Measurements from ENCODE around the gene GGTLC3. TPM values are rescaled to one million over a fixed set of nuclear protein-coding genes. Genes with fewer than 3 reads are reported as not detected.
"Not testable (repeated sequence)": the region's sequence is repeated elsewhere in the genome, so short reads cannot be mapped to it uniquely, and the experiment has no call there.

Gene GGTLC3
- not detected in 2 replicates for polyA plus RNA-seq (2011; rRNA removed)
- not detected in 2 replicates for polyA minus RNA-seq (2011; rRNA and poly(A)+ RNA removed)

DNA sequence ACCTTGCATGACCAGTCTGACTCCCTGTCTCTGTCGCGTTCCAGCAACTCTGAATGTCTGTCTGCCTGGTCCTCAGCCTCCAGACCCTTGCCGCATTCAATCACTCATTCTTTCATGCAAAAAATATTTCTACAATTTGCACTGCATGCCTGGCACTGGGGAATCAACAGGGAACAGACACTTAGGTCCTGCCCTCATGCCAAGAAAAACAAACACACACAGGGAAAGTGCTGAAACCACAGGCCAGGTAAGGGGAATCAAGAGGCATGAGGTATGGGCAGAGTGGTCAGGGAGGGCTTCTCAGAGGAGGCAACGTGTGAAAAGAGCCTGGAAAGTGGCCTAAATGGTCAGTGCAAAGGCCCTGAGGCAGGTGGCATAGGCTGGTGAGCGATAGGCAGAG, at the start of gene GGTLC3:
Gene GGTLC3 (minus strand): TSS at position 101 of the 400 bp plus-strand sequence. CDS start 264 bp downstream, outside the sequence.
- DNase-seq (ENCODE audit: low read depth); H3K36me3 ChIP-seq (ENCODE audit: control insufficient read depth, insufficient read depth, low read length); H3K4me3 ChIP-seq (ENCODE audit: low read depth, low read length); CTCF ChIA-PET; H3K27me3 ChIP-seq (ENCODE audit: control insufficient read depth, insufficient read depth, low read length); POLR2A ChIA-PET: not testable (repeated sequence)

DNA sequence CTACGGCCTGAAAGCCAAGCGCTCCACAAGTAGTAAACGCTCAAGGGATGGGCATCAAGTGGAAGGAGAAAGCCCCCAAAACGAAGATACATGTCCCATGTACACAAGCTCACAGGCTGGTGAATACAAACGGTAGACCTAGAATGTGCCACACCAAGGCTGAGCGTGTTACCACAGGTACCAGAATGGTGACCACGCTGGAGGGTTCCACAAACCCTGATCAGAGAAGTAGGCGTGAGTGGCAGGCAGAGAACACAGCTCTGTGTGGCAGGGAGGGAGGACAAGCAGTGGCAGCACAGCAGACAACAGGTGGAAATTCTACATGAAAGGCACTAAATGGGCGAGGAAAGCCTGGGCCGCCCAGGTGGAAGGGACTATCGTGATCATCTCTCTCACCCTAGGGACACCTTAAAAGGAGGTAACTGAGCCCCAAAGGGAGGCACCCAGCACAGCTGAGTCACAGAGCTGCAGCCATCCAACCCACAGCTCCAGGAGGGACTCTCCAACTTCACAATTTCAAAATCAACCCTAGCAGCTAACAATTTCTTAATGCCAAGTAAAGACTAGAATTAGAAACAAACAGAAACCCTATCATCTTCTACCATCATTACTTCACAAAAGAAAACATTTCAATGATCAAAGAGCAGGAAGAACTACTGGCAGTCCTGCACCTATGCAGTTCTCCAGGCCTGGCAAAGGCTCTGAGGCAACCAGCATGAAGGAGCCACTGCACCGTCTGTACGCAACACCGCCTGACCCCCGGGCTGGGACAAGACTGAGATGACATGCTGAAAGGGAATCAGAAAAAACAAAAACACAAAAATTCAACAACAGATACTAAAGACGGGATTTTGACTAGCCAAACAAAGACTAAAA, 42.4 kb upstream of the GGTLC3 start:
- H3K36me3 ChIP-seq (ENCODE audit: control insufficient read depth, insufficient read depth, low read length); CTCF ChIA-PET; H3K4me3 ChIP-seq (ENCODE audit: low read depth, low read length); H3K27me3 ChIP-seq (ENCODE audit: control insufficient read depth, insufficient read depth, low read length); DNase-seq (ENCODE audit: low read depth); POLR2A ChIA-PET: not testable (repeated sequence)

DNA sequence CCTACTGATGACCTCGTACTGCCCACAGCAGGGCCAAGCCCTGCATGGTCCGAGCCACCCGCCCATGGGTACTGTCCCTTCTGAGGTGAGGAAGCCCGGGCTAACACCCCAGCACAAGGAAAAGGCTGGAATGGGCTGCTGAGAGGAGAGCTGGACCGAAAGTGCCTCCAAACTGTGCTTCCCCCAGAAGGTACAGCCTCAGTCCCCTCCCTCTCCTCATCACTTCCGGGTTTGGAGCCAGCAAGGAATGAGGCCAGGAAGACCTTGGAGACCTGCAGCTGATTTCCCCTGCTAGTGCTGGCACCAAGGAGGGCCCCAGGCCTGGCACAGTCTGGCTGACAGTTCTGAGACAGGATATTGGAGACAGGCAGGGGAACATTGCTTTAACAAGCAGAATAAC, 41.0 kb upstream of the GGTLC3 start:
- CTCF ChIA-PET; H3K4me3 ChIP-seq (ENCODE audit: low read depth, low read length); H3K27me3 ChIP-seq (ENCODE audit: control insufficient read depth, insufficient read depth, low read length); H3K36me3 ChIP-seq (ENCODE audit: control insufficient read depth, insufficient read depth, low read length); DNase-seq (ENCODE audit: low read depth); POLR2A ChIA-PET: not testable (repeated sequence)

DNA sequence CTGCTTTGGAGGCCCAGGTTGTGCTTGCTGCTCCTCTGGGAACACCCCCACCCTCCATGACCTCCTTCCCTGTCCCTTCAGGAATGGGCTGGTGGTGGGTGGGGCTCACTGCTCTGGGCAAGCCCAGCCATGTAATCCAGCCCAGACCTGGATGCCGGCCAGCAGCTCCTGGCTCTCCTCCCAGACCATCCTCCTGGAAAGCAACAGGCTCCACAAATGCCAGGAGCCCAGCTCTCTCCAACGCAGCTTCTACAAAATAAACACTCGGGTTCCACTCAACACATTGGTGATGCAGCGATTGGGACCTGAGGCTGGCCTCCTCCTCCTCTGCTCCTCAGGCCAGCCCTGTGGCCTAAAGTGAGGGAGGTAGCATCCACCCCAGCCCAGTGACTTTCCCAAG, 40.6 kb upstream of the GGTLC3 start:
- H3K36me3 ChIP-seq (ENCODE audit: control insufficient read depth, insufficient read depth, low read length); POLR2A ChIA-PET; DNase-seq (ENCODE audit: low read depth); H3K4me3 ChIP-seq (ENCODE audit: low read depth, low read length); CTCF ChIA-PET; H3K27me3 ChIP-seq (ENCODE audit: control insufficient read depth, insufficient read depth, low read length): not testable (repeated sequence)

- CTCF ChIA-PET; DNase-seq (ENCODE audit: low read depth); H3K4me3 ChIP-seq (ENCODE audit: low read depth, low read length); H3K36me3 ChIP-seq (ENCODE audit: control insufficient read depth, insufficient read depth, low read length); POLR2A ChIA-PET; H3K27me3 ChIP-seq (ENCODE audit: control insufficient read depth, insufficient read depth, low read length): not testable (repeated sequence)
Measured at GRCh38 chr22:18554280-18555256, 36.6 kb upstream of the GGTLC3 start.

DNA sequence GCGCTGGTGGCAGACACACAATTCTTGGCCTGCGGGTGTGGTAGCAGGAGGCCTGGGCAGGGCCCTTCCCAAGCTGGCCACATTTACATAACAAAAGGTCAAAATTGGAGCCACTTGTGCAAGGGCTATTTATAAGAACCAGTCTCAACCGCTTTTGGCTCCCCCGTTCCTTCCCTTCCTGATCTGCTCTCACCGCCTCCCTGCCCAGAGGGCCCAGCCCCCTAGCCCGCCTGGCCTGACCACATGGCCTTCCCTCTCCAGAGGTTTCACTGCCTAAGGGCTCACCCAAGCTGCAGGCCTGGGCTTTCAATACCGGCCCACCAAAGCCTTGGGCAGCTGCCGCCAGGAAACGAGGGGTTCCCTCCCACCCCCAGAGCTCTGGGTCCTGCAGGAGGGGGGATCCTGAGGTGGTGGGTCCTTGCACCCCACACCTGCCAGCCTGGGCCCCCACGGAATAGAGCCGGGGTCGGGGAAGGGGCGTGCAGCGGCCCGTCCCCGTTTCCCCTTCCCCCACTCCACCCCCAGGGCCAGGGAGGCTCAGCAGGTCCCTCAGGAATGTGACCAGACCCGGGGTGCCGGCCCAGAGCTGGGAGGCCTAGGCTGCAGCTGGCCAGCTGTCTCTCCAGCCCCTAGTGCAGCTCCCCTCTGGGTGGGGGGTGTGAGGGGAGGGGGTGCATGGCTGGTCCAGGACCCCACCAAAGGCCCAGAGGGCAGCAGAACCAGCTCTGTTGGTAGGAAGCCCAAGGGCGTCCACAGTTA, 35.1 kb upstream of the GGTLC3 start:
- CTCF ChIA-PET; POLR2A ChIA-PET; DNase-seq (ENCODE audit: low read depth); H3K36me3 ChIP-seq (ENCODE audit: control insufficient read depth, insufficient read depth, low read length); H3K27me3 ChIP-seq (ENCODE audit: control insufficient read depth, insufficient read depth, low read length); H3K4me3 ChIP-seq (ENCODE audit: low read depth, low read length): not testable (repeated sequence)

DNA sequence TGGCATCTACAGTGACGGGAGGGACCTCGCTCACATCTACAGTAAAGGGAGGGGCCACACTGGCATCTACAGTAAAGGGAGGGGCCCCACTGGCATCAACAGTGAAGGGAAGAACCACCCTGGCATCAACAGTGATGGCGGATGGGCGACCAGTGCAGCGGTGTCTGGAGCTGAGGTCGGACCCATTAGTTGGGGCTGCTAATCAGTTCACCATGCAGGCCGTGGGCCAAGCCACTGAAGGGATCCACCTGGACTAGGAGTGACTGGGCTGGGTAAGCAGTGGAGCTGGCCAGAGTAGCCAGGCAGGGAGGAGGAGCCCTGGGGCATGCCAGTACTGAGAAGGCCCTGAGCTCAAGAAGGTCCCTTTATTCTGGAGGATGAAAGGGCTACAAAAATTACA, 33.1 kb upstream of the GGTLC3 start:
- DNase-seq (ENCODE audit: low read depth); H3K36me3 ChIP-seq (ENCODE audit: control insufficient read depth, insufficient read depth, low read length); H3K4me3 ChIP-seq (ENCODE audit: low read depth, low read length); H3K27me3 ChIP-seq (ENCODE audit: control insufficient read depth, insufficient read depth, low read length); POLR2A ChIA-PET; CTCF ChIA-PET: not testable (repeated sequence)

- POLR2A ChIA-PET; H3K36me3 ChIP-seq (ENCODE audit: control insufficient read depth, insufficient read depth, low read length); DNase-seq (ENCODE audit: low read depth); H3K27me3 ChIP-seq (ENCODE audit: control insufficient read depth, insufficient read depth, low read length); CTCF ChIA-PET; H3K4me3 ChIP-seq (ENCODE audit: low read depth, low read length): not testable (repeated sequence)
Measured at GRCh38 chr22:18549458-18550179, 31.7 kb upstream of the GGTLC3 start.

DNA sequence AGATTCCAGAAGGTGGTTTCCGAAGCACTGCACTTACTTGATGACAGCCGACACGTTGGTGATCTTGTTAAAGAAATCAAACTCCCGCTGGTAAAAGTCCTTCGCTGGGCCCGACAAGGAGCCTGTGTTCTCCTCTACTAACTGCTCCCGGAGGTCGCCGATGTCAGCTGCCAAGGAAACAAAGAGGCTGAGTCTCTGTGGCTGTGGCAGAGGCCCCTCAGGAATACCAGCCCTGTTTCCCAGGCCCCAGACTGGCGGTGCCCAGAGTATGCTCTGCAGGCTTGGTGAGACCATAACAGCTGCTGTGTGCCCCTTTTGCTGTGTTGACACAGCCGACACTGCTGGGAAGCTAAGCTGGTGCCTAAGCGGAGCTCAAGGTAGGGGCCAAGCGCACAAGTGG, 26.7 kb upstream of the GGTLC3 start:
- POLR2A ChIA-PET; H3K27me3 ChIP-seq (ENCODE audit: control insufficient read depth, insufficient read depth, low read length); CTCF ChIA-PET: not testable (repeated sequence)

GRCh38 chr22:18543400-18543799, 25.4 kb upstream of the GGTLC3 start:
- CTCF ChIA-PET; H3K36me3 ChIP-seq (ENCODE audit: control insufficient read depth, insufficient read depth, low read length); POLR2A ChIA-PET; H3K4me3 ChIP-seq (ENCODE audit: low read depth, low read length); DNase-seq (ENCODE audit: low read depth); H3K27me3 ChIP-seq (ENCODE audit: control insufficient read depth, insufficient read depth, low read length): not testable (repeated sequence)

More for the DNA sequence above, 26.7 kb upstream of the GGTLC3 start:
- not testable (repeated sequence) for DNase-seq (ENCODE audit: low read depth); H3K4me3 ChIP-seq (ENCODE audit: low read depth, low read length); H3K36me3 ChIP-seq (ENCODE audit: control insufficient read depth, insufficient read depth, low read length)

- H3K27me3 ChIP-seq (ENCODE audit: control insufficient read depth, insufficient read depth, low read length); CTCF ChIA-PET; POLR2A ChIA-PET; H3K4me3 ChIP-seq (ENCODE audit: low read depth, low read length); DNase-seq (ENCODE audit: low read depth); H3K36me3 ChIP-seq (ENCODE audit: control insufficient read depth, insufficient read depth, low read length): not testable (repeated sequence)
Measured at GRCh38 chr22:18539994-18540393, 22.0 kb upstream of the GGTLC3 start.

- H3K4me3 ChIP-seq (ENCODE audit: low read depth, low read length); H3K27me3 ChIP-seq (ENCODE audit: control insufficient read depth, insufficient read depth, low read length); H3K36me3 ChIP-seq (ENCODE audit: control insufficient read depth, insufficient read depth, low read length); CTCF ChIA-PET; DNase-seq (ENCODE audit: low read depth); POLR2A ChIA-PET: not testable (repeated sequence)
Measured at GRCh38 chr22:18534315-18534714, 16.4 kb upstream of the GGTLC3 start.

Measured in BJ (cell line).